Parathyroid adenoma (tissue), 2 donors: ENCODE data around the gene PIWIL1.
A peak's percentile ranks its signal among the peaks of the same experiment; 100 is the strongest.

Experiments used
- H2AFZ ChIP-seq: fragments of 300-600 bp; sonication (generic); one replicate; pipeline ENCODE4 v1.7.0; 2017; ENCODE audit warnings: antibody characterized with exemption, mild to moderate bottlenecking
- H3K27ac ChIP-seq: fragments of 300-600 bp; sonication (generic); one replicate; pipeline ENCODE4 v1.7.0; 2017
- H3K27me3 ChIP-seq: fragments of 300-600 bp; sonication (generic); one replicate; pipeline ENCODE4 v1.7.0; 2017; ENCODE audit warnings: low read length; ENCODE audit not compliant: control insufficient read depth, insufficient read depth
- H3K36me3 ChIP-seq: fragments of 300-600 bp; sonication (generic); one replicate; pipeline ENCODE4 v1.7.0; 2017; ENCODE audit warnings: low read length; ENCODE audit not compliant: control insufficient read depth, insufficient read depth
- H3K4me1 ChIP-seq: fragments of 300-600 bp; sonication (generic); one replicate; pipeline ENCODE4 v1.7.0; 2017; ENCODE audit warnings: control low read depth
- H3K4me2 ChIP-seq: fragments of 300-600 bp; sonication (generic); one replicate; pipeline ENCODE4 v1.7.0; 2017; ENCODE audit warnings: low read length
- H3K4me3 ChIP-seq: fragments of 300-600 bp; sonication (generic); one replicate; pipeline ENCODE4 v1.7.0; 2017; ENCODE audit warnings: low read depth, low read length
- H3K79me2 ChIP-seq: fragments of 300-600 bp; sonication (generic); one replicate; pipeline ENCODE4 v1.7.0; 2017; ENCODE audit warnings: control low read depth
- H3K9ac ChIP-seq: fragments of 300-600 bp; sonication (generic); one replicate; pipeline ENCODE4 v1.7.0; 2017; ENCODE audit warnings: mild to moderate bottlenecking
- H3K9me3 ChIP-seq: fragments of 300-600 bp; sonication (generic); one replicate; pipeline ENCODE4 v1.7.0; 2017; ENCODE audit warnings: low read length; ENCODE audit not compliant: control insufficient read depth
- CTCF ChIP-seq: fragments of 300-600 bp; sonication (generic); IDR thresholded peaks from one replicate; pipeline ENCODE4 v1.7.0; 2017; ENCODE audit warnings: antibody characterized with exemption, mild to moderate bottlenecking
- donor health status: primary hyperparathyroidism.

Gene PIWIL1

DNA sequence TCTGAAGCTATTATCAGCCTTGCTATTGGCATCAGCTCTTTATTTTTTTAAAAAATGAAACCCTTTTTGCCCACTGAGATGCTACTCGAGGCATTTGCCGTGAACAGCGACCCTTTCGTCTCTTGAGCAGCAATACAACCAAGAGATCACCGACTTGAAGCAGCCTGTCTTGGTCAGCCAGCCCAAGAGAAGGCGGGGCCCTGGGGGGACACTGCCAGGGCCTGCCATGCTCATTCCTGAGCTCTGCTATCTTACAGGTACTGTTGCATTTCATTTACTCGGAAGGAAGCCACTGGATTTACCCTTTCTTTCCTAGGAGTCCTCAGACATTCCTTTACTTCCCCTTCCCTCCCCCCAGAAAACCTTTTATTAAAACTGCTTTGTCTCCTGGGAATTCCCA lies 16.7 kb downstream of the PIWIL1 start:
- H3K9ac ChIP-seq = no peak overlapping the region

DNA sequence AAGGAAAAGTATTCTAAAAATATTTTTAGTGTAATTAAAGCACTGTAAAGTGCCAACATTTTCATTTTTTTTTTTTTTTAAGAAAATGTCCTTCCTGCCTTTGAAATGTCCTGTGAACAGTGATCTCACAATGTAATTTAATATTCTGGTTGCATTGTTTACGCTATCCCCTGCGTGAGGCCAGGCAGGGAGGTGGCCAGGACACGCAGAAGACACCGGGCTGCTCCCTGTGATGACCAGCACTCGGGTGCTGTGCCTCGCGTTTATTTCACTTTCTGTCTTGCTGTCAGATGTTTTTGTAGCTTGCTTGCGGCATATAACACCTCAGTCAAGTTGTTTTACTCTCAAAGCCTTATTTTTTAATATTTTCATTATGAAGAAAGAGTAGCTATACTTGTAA lies 18.5 kb downstream of the PIWIL1 start:
- Histone ChIP-seq H3K27me3 (no peaks in the 10 kb centered on the region), H2AFZ (peak overlapping the region; percentile 42), H3K4me2 (peak overlapping the region; percentile 21), H3K27ac (no peak overlapping the region), H3K9me3 (no peaks in the 10 kb centered on the region), H3K9ac (no peak overlapping the region), H3K4me1 (no peaks in the 10 kb centered on the region), H3K36me3 (no peaks in the 10 kb centered on the region), H3K79me2 (no peaks in the 10 kb centered on the region), H3K4me3 (no peak overlapping the region)
- no peak for TF ChIP-seq CTCF

More for the DNA sequence above, 16.7 kb downstream of the PIWIL1 start:
- Histone ChIP-seq H2AFZ (no peak overlapping the region), H3K4me3 (no peak overlapping the region), H3K79me2 (no peaks in the 10 kb centered on the region), H3K9me3 (no peaks in the 10 kb centered on the region), H3K4me1 (no peaks in the 10 kb centered on the region), H3K36me3 (no peaks in the 10 kb centered on the region), H3K27ac (no peak overlapping the region), H3K27me3 (no peaks in the 10 kb centered on the region), H3K4me2 (no peak overlapping the region)
- TF ChIP-seq CTCF = no peak

- Histone ChIP-seq H3K4me1 (no peaks in the 10 kb centered on the region), H3K79me2 (no peaks in the 10 kb centered on the region), H3K4me3 (no peak overlapping the region), H3K27ac (no peak overlapping the region), H3K36me3 (no peaks in the 10 kb centered on the region), H3K9me3 (no peaks in the 10 kb centered on the region), H3K27me3 (no peaks in the 10 kb centered on the region), H2AFZ (peak overlapping the region; percentile 15), H3K4me2 (no peak overlapping the region), H3K9ac (no peak overlapping the region)
- TF ChIP-seq CTCF = no peak
Measured at GRCh38 chr12:130357241-130357640, 19.6 kb downstream of the PIWIL1 start.

GRCh38 chr12:130357729-130358330 lies 20.1 kb downstream of the PIWIL1 start:
- Histone ChIP-seq H3K9me3 (no peaks in the 10 kb centered on the region), H3K36me3 (no peaks in the 10 kb centered on the region), H3K4me2 (no peak overlapping the region), H3K27me3 (no peaks in the 10 kb centered on the region), H3K4me1 (no peaks in the 10 kb centered on the region), H3K4me3 (no peak overlapping the region), H2AFZ (no peak overlapping the region), H3K9ac (no peak overlapping the region), H3K79me2 (no peaks in the 10 kb centered on the region), H3K27ac (no peak overlapping the region)
- TF ChIP-seq CTCF = no peak

GRCh38 chr12:130362060-130362459 lies 24.4 kb downstream of the PIWIL1 start:
- no peak for TF ChIP-seq CTCF
- Histone ChIP-seq H3K4me1 (no peaks in the 10 kb centered on the region), H3K27me3 (no peaks in the 10 kb centered on the region), H3K79me2 (no peaks in the 10 kb centered on the region), H3K4me2 (no peak overlapping the region), H3K27ac (no peak overlapping the region), H3K36me3 (no peaks in the 10 kb centered on the region), H3K9me3 (no peaks in the 10 kb centered on the region), H3K4me3 (no peak overlapping the region), H2AFZ (no peak overlapping the region), H3K9ac (no peak overlapping the region)
